HepG2 (cell line): Measurements from ENCODE around the gene CLPX. TPM values are rescaled to one million over a fixed set of nuclear protein-coding genes. Genes with fewer than 3 reads are reported as not detected.

ENCODE experiments used
- ATAC-seq: fragments of 200-7000 bp; cut with Tn5 transposase; 3 replicates; pipeline ENCODE4 v1.9.1; 2020; ENCODE audit warnings: mild to moderate bottlenecking, moderate library complexity
- BruUV-seq: library from RNA; stranded (reverse); fragments of 400-500 nt; replicated peaks from 2 replicates; lab custom pipeline; 2021; lab: Mats Ljungman, UMichigan
- CTCF ChIA-PET: fragments of 300-600 bp; formaldehyde crosslinking; extraction: SDS; loops from one replicate; lab custom pipeline; 2021; ENCODE audit warnings: low total read pairs, inconsistent platforms, low intra/inter-chr PET ratio; lab: Yijun Ruan, JAX
- POLR2A ChIA-PET: fragments of 350-600 bp; sonication (Branson Sonifier 250); formaldehyde crosslinking; loops from one replicate; lab custom pipeline; 2020; ENCODE audit warnings: antibody characterized with exemption, inconsistent platforms; lab: Yijun Ruan, JAX
- DNase-seq: peaks from one replicate; pipeline ENCODE4 v3.0.0-alpha.2; 2015; ENCODE audit warnings: low spot score
- FAIRE-seq: peaks from 3 replicates; lab custom pipeline; 2011; peaks lifted over from hg19 to GRCh38; lab: Jason Lieb, UNC
- H2AFZ ChIP-seq: one replicate; pipeline ENCODE4 v1.6.1; 2011; ENCODE audit warnings: low read length, inconsistent platforms
- H3K27ac ChIP-seq: fragments of 300-600 bp; 3 replicates; pipeline ENCODE4 v1.8.0; 2011; ENCODE audit warnings: mixed run types, mild to moderate bottlenecking, mixed read lengths, low read length, inconsistent platforms; ENCODE audit not compliant: insufficient read depth; ENCODE audit errors: extremely low read length
- H3K27me3 ChIP-seq, 2 experiments: fragments of 200-600 bp in 1 of 2; 2 replicates in 1 of 2; 3 replicates in 1 of 2; pipeline versions ENCODE4 v1.6.0 to v1.8.0; 2011; ENCODE audit warnings: low read length in 2 of 2, mild to moderate bottlenecking in 2 of 2, moderate library complexity in 2 of 2, inconsistent platforms in 1 of 2; ENCODE audit not compliant: insufficient read depth in 2 of 2, control insufficient read depth in 1 of 2
- H3K36me3 ChIP-seq, 2 experiments: fragments of 200-600 bp in 1 of 2; replicated peaks in 1 of 2; 2 replicates in 1 of 2; 3 replicates in 1 of 2; pipeline versions ENCODE4 v1.5.1 to v1.8.0; 2011; ENCODE audit warnings: low read length in 2 of 2, inconsistent platforms in 1 of 2; ENCODE audit not compliant: insufficient read depth in 2 of 2, control insufficient read depth in 1 of 2
- H3K4me1 ChIP-seq: 2 replicates; pipeline ENCODE4 v1.5.1; 2012; ENCODE audit warnings: low read length, inconsistent platforms; ENCODE audit not compliant: insufficient read depth
- H3K4me2 ChIP-seq: 2 replicates; pipeline ENCODE4 v1.6.0; 2011; ENCODE audit warnings: low read depth, low read length, inconsistent platforms
- H3K4me3 ChIP-seq, 3 experiments: fragments of 200-600 bp in 1 of 3; sonication (generic), shearing (Covaris generic) in 1 of 3; replicated peaks in 1 of 3; 2 replicates each; pipeline ENCODE4 v1.5.1; 2011 to 2016; ENCODE audit warnings: low read length in 3 of 3, inconsistent platforms in 2 of 3, low read depth in 2 of 3, mild to moderate bottlenecking in 2 of 3, control low read depth in 1 of 3, mixed read lengths in 1 of 3; ENCODE audit not compliant: insufficient read depth in 1 of 3
- H3K79me2 ChIP-seq: one replicate; pipeline ENCODE4 v1.6.1; 2011; ENCODE audit warnings: low read length, inconsistent platforms; ENCODE audit not compliant: insufficient read depth
- H3K9ac ChIP-seq: 2 replicates; pipeline ENCODE4 v1.6.0; 2011; ENCODE audit warnings: mild to moderate bottlenecking, low read depth, low read length, inconsistent platforms; ENCODE audit not compliant: insufficient read depth
- H3K9me3 ChIP-seq: 2 replicates; pipeline ENCODE4 v1.5.1; 2012; ENCODE audit warnings: mild to moderate bottlenecking, low read length
- H4K20me1 ChIP-seq: 2 replicates; pipeline ENCODE4 v1.6.0; 2011; ENCODE audit warnings: inconsistent platforms, mild to moderate bottlenecking, low read length, moderate library complexity; ENCODE audit not compliant: insufficient read depth
- NBN ChIP-seq: fragments of 450-650 bp; conservative IDR thresholded peaks from 2 replicates; pipeline ENCODE4 v1.6.1; 2017
- NFATC3 ChIP-seq: sonication (generic); formaldehyde crosslinking; IDR thresholded peaks from 2 replicates; pipeline ENCODE4 v1.5.1; 2020; ENCODE audit warnings: mild to moderate bottlenecking, missing genetic modification reagents
- POLR2AphosphoS5 ChIP-seq: IDR thresholded peaks from 2 replicates; pipeline ENCODE4 v1.6.1; 2012; ENCODE audit warnings: low read depth, low read length
- ZNF501 ChIP-seq: sonication (generic); formaldehyde crosslinking; IDR thresholded peaks from 2 replicates; pipeline ENCODE4 v1.5.1; 2020; ENCODE audit warnings: mild to moderate bottlenecking, moderate library complexity, missing genetic modification reagents
- WGBS: methylation state at CpG from one replicate; pipeline ENCODE4 v1.1.6; 2017; ENCODE audit warnings: low lambda C conversion rate; 5-methylcytosine and 5-hydroxymethylcytosine counted together
- in situ Hi-C: cut with HindIII; loops from 2 replicates; pipeline ENCODE4 v1.10.0; 2017; ENCODE audit warnings: low pct_unique_long_range_greater_than_20kb; ENCODE audit not compliant: extremely low pct_ligation_motif_present
- intact Hi-C: fragments of 100-400 bp; cut with micrococcal nuclease; formaldehyde crosslinking; loops from one replicate; pipeline ENCODE4 v1.10.0; 2022; ENCODE audit not compliant: unreplicated experiment
- polyA plus RNA-seq, 8 experiments: library from polyadenylated mRNA; depleted of rRNA in 3 of 8; stranded (reverse) in 7 of 8; unstranded in 1 of 8; fragments of >200 nt; fragmentation: Illumina TruSeq in 4 of 8; extraction: Trizol in 4 of 8; gene quantifications; 2 replicates each; pipeline versions ENCODE4 v1.2.1 to v1.2.3, GENCODE V29; 2011 to 2016; ENCODE audit warnings: low read depth in 4 of 8, missing spikeins in 1 of 8, mixed read lengths in 1 of 8; ENCODE audit not compliant: insufficient read depth in 1 of 8
- total RNA-seq, 5 experiments: library from RNA; depleted of rRNA; stranded (reverse); fragments of >200 nt; fragmentation: Illumina TruSeq; extraction: Trizol; gene quantifications; 2 replicates each; pipeline ENCODE4 v1.2.3, GENCODE V29; 2016; ENCODE audit warnings: low read depth in 1 of 5
- TF ChIP-seq, protein P1 (sequence below): sonication (generic); formaldehyde crosslinking; IDR thresholded peaks from 2 replicates; pipeline ENCODE4 v1.4.0; 2020; ENCODE audit warnings: missing genetic modification reagents, mild to moderate bottlenecking, borderline replicate concordance
- TF ChIP-seq, protein P2 (sequence below): sonication (generic); formaldehyde crosslinking; IDR thresholded peaks from 2 replicates; pipeline ENCODE4 v1.8.1; 2023; ENCODE audit warnings: missing genetic modification reagents, inconsistent platforms, borderline replicate concordance
- TF ChIP-seq, protein P3 (sequence below): sonication (generic); formaldehyde crosslinking; IDR thresholded peaks from 2 replicates; pipeline ENCODE4 v1.4.0; 2020; ENCODE audit warnings: missing genetic modification reagents, mild to moderate bottlenecking, borderline replicate concordance
- TF ChIP-seq, protein P4 (sequence below): sonication (generic); formaldehyde crosslinking; IDR thresholded peaks from 2 replicates; pipeline ENCODE4 v1.8.0; 2022; ENCODE audit warnings: low read depth, missing genetic modification reagents

Gene CLPX
- total and polyA plus RNA-seq, 2 of the 13 experiments (the other 11 are each of a cell fraction or from before 2014, with no cell fraction given), result 33.9 to 61.3 TPM

DNA sequence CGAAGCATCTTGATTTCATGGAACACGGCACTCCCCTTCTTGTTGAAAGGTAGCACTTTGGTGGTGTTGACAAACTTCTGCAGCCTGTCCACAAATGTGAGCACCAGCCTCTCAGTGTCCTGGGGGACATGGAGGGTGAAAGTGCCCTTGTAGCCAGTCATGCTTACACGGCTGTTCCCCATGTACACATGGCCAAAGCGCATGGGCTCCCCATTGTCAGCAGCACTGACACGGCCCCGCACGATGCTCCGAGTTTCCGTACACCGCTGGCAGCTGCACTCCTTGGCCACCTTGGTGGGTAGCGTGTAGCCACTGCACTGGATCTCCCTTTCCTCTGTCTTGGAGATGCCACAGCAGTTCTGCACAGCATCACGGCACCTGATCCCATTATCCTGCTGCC lies 13.4 kb upstream of the CLPX start:
- in situ Hi-C loops, result loop anchor here (5.0 kb wide), 1 partner anchor 74 kb away; no protein-coding TSS in a partner anchor
- WGBS, result 66% methylated on average over 9 of the region's 12 CpGs
- no TSS peak for BruUV-seq
- TF ChIP-seq, protein P1, sequence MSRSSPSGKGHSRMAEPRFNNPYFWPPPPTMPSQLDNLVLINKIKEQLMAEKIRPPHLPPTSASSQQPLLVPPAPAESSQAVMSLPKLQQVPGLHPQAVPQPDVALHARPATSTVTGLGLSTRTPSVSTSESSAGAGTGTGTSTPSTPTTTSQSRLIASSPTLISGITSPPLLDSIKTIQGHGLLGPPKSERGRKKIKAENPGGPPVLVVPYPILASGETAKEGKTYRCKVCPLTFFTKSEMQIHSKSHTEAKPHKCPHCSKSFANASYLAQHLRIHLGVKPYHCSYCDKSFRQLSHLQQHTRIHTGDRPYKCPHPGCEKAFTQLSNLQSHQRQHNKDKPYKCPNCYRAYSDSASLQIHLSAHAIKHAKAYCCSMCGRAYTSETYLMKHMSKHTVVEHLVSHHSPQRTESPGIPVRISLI (CRISPR knock-in tag), result no peak
- no peak for TF ChIP-seq NBN
- TF ChIP-seq, protein P2, sequence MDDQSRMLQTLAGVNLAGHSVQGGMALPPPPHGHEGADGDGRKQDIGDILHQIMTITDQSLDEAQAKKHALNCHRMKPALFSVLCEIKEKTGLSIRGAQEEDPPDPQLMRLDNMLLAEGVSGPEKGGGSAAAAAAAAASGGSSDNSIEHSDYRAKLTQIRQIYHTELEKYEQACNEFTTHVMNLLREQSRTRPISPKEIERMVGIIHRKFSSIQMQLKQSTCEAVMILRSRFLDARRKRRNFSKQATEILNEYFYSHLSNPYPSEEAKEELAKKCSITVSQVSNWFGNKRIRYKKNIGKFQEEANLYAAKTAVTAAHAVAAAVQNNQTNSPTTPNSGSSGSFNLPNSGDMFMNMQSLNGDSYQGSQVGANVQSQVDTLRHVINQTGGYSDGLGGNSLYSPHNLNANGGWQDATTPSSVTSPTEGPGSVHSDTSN (CRISPR knock-in tag), result no peak
- TF ChIP-seq NFATC3 (CRISPR knock-in tag), result no peak
- TF ChIP-seq POLR2AphosphoS5, result no peak
- TF ChIP-seq, protein P3, sequence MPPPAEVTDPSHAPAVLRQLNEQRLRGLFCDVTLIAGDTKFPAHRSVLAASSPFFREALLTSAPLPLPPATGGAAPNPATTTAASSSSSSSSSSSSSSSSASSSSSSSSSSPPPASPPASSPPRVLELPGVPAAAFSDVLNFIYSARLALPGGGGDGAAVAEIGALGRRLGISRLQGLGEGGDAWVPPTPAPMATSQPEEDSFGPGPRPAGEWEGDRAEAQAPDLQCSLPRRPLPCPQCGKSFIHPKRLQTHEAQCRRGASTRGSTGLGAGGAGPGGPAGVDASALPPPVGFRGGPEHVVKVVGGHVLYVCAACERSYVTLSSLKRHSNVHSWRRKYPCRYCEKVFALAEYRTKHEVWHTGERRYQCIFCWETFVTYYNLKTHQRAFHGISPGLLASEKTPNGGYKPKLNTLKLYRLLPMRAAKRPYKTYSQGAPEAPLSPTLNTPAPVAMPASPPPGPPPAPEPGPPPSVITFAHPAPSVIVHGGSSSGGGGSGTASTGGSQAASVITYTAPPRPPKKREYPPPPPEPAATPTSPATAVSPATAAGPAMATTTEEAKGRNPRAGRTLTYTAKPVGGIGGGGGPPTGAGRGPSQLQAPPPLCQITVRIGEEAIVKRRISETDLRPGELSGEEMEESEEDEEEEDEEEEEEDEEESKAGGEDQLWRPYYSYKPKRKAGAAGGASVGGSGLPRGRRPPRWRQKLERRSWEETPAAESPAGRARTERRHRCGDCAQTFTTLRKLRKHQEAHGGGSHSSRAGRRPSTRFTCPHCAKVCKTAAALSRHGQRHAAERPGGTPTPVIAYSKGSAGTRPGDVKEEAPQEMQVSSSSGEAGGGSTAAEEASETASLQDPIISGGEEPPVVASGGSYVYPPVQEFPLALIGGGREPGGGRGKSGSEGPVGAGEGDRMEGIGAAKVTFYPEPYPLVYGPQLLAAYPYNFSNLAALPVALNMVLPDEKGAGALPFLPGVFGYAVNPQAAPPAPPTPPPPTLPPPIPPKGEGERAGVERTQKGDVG (CRISPR knock-in tag), result no peak
- TF ChIP-seq ZNF501 (CRISPR knock-in tag), result no peak
- TF ChIP-seq, protein P4, sequence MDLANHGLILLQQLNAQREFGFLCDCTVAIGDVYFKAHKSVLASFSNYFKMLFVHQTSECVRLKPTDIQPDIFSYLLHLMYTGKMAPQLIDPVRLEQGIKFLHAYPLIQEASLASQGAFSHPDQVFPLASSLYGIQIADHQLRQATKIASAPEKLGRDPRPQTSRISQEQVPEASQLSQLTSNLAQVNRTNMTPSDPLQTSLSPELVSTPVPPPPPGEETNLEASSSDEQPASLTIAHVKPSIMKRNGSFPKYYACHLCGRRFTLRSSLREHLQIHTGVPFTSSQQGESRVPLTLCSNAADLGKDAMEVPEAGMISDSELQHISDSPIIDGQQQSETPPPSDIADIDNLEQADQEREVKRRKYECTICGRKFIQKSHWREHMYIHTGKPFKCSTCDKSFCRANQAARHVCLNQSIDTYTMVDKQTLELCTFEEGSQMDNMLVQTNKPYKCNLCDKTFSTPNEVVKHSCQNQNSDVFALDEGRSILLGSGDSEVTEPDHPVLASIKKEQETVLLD (CRISPR knock-in tag), result no peak
- no peak overlapping the region for H3K27ac ChIP-seq
- no peak overlapping the region for H2AFZ ChIP-seq
- no peak overlapping the region for H3K4me3 ChIP-seq
- peaks cover 2 to 8% of the 10 kb centered on the region in 2 experiments; a peak in 3 of 5 replicates for H3K27me3 ChIP-seq
- DNase-seq, result no peak
- no peaks in the 10 kb centered on the region for H3K36me3 ChIP-seq
- H3K4me1 ChIP-seq, result peaks cover 3% of the 10 kb centered on the region; the same call in 1 of the 2 replicates
- no peaks in the 10 kb centered on the region for H3K9me3 ChIP-seq
- ATAC-seq, result no peak
- no peak for FAIRE-seq
- intact Hi-C loops, result no loop called here
- ChIA-PET POLR2A (no interaction called here), CTCF (no interaction called here)
- H4K20me1 ChIP-seq, result no peaks in the 10 kb centered on the region
- H3K4me2 ChIP-seq, result no peak overlapping the region
- H3K79me2 ChIP-seq, result no peaks in the 10 kb centered on the region
- H3K9ac ChIP-seq, result no peak overlapping the region
